ENCODE results near the gene EFCAB14.
"Not testable (repeated sequence)": the region's sequence is repeated elsewhere in the genome, so short reads cannot be mapped to it uniquely, and the experiment has no call there.

EFCAB14 gene

GRCh38 chr1:46723901-46724300, 5.0 kb upstream of the EFCAB14 start:
- DNase-seq (ENCODE audit: low spot score), result no peak

GRCh38 chr1:46721686-46722205, 2.8 kb upstream of the EFCAB14 start:
- no peak for DNase-seq (ENCODE audit: low spot score)

GRCh38 chr1:46721204-46721603, 2.3 kb upstream of the EFCAB14 start:
- no peak for DNase-seq (ENCODE audit: low spot score)

GRCh38 chr1:46720319-46720718, 1.4 kb upstream of the EFCAB14 start:
- not testable (repeated sequence) for DNase-seq (ENCODE audit: low spot score)

GRCh38 chr1:46719689-46720088, 775 bp upstream of the EFCAB14 start:
- DNase-seq (ENCODE audit: low spot score), result no peak

GRCh38 chr1:46718340-46718726, 581 bp downstream of the EFCAB14 start:
- DNase-seq (ENCODE audit: low spot score), result no peak

GRCh38 chr1:46717654-46718053, 1.3 kb downstream of the EFCAB14 start:
- DNase-seq (ENCODE audit: low spot score), result no peak

- DNase-seq (ENCODE audit: low spot score), result no peak
Observed at GRCh38 chr1:46714976-46715375, 3.9 kb downstream of the EFCAB14 start.

- no peak for DNase-seq (ENCODE audit: low spot score)
Observed at GRCh38 chr1:46708121-46708520, 10.8 kb downstream of the EFCAB14 start.

GRCh38 chr1:46705408-46705807, 13.5 kb downstream of the EFCAB14 start:
- DNase-seq (ENCODE audit: low spot score), result no peak

- DNase-seq (ENCODE audit: low spot score), result no peak
Observed at GRCh38 chr1:46703927-46704641, 14.8 kb downstream of the EFCAB14 start.

GRCh38 chr1:46699666-46700065, 19.2 kb downstream of the EFCAB14 start:
- no peak for DNase-seq (ENCODE audit: low spot score)

- DNase-seq (ENCODE audit: low spot score), result no peak
Observed at GRCh38 chr1:46697053-46697452, 21.9 kb downstream of the EFCAB14 start.

GRCh38 chr1:46694676-46695075, 24.2 kb downstream of the EFCAB14 start:
- not testable (repeated sequence) for DNase-seq (ENCODE audit: low spot score)

GRCh38 chr1:46692811-46693770, 25.8 kb downstream of the EFCAB14 start:
- DNase-seq (ENCODE audit: low spot score), result no peak

- no peak for DNase-seq (ENCODE audit: low spot score)
Observed at GRCh38 chr1:46691997-46692790, 26.7 kb downstream of the EFCAB14 start.

GRCh38 chr1:46690931-46691421, 27.9 kb downstream of the EFCAB14 start:
- DNase-seq (ENCODE audit: low spot score), result no peak

GRCh38 chr1:46689897-46690296, 29.0 kb downstream of the EFCAB14 start:
- no peak for DNase-seq (ENCODE audit: low spot score)

- no peak for DNase-seq (ENCODE audit: low spot score)
Observed at GRCh38 chr1:46689356-46689755, 29.6 kb downstream of the EFCAB14 start.

GRCh38 chr1:46687921-46688509, 30.9 kb downstream of the EFCAB14 start:
- DNase-seq (ENCODE audit: low spot score), result no peak

GRCh38 chr1:46687093-46687659, 31.7 kb downstream of the EFCAB14 start:
- no peak for DNase-seq (ENCODE audit: low spot score)

Measured in activated CD4-positive, alpha-beta T cell treated with anti-CD3 and anti-CD28 coated beads, Interleukin-2, Interleukin-4, amounts not matched to agents 100 ng/mL and 50 ng/mL, durations not matched to agents 16 hours and 8 hours (primary cell).